DOHH2 (cell line): ENCODE data around the gene CLTCL1.

ENCODE experiments used
- H3F3A ChIP-seq: fragments of 200-600 bp; sonication (generic), shearing (Covaris generic); 2 replicates; pipeline ENCODE4 v1.6.0; 2016; ENCODE audit warnings: antibody characterized with exemption, mild to moderate bottlenecking; ENCODE audit not compliant: control insufficient read depth, insufficient read depth
- H3K27ac ChIP-seq: fragments of 200-600 bp; sonication (generic); 2 replicates; pipeline ENCODE4 v1.5.1; 2014; ENCODE audit warnings: low read depth, mild to moderate bottlenecking, low read length, moderate library complexity
- H3K27me3 ChIP-seq: fragments of 200-600 bp; sonication (generic); 2 replicates; pipeline ENCODE4 v1.6.1; 2014; ENCODE audit warnings: mild to moderate bottlenecking, low read length, mixed read lengths; ENCODE audit not compliant: control insufficient read depth
- H3K36me3 ChIP-seq: fragments of 200-600 bp; sonication (generic); 2 replicates; pipeline ENCODE4 v1.6.1; 2014; ENCODE audit warnings: mild to moderate bottlenecking, low read length, moderate library complexity, mixed read lengths; ENCODE audit not compliant: control insufficient read depth
- H3K4me1 ChIP-seq: fragments of 200-600 bp; sonication (generic); 2 replicates; pipeline ENCODE4 v1.6.1; 2014; ENCODE audit warnings: mild to moderate bottlenecking, low read length, mixed read lengths; ENCODE audit not compliant: control insufficient read depth
- H3K4me2 ChIP-seq: fragments of 200-600 bp; sonication (generic); 2 replicates; pipeline ENCODE4 v1.6.0; 2014; ENCODE audit warnings: mild to moderate bottlenecking, low read length, moderate library complexity
- H3K4me3 ChIP-seq: fragments of 200-600 bp; sonication (generic); 2 replicates; pipeline ENCODE4 v1.5.1; 2014; ENCODE audit warnings: mild to moderate bottlenecking, low read length, mixed read lengths
- H3K79me2 ChIP-seq: fragments of 200-600 bp; sonication (generic); 2 replicates; pipeline ENCODE4 v1.6.1; 2014; ENCODE audit warnings: mild to moderate bottlenecking, low read length, mixed read lengths; ENCODE audit not compliant: control insufficient read depth
- H3K9me2 ChIP-seq: fragments of 200-600 bp; sonication (generic); replicated peaks from 2 replicates; pipeline ENCODE4 v1.6.1; 2014; ENCODE audit warnings: mild to moderate bottlenecking, low read length, mixed read lengths; ENCODE audit not compliant: control insufficient read depth
- H3K9me3 ChIP-seq: fragments of 200-600 bp; sonication (generic); 2 replicates; pipeline ENCODE4 v1.6.1; 2014; ENCODE audit warnings: antibody characterized with exemption, low read length, mixed read lengths; ENCODE audit not compliant: control insufficient read depth, insufficient read depth
- H4K20me1 ChIP-seq: fragments of 200-600 bp; sonication (generic); 2 replicates; pipeline ENCODE4 v1.6.0; 2014; ENCODE audit warnings: low read depth, mild to moderate bottlenecking, antibody characterized with exemption, low read length, moderate library complexity; ENCODE audit not compliant: control insufficient read depth, insufficient read depth
- CTCF ChIP-seq: fragments of 200-600 bp; sonication (generic); IDR thresholded peaks from one replicate; pipeline ENCODE4 v1.5.1; 2014; ENCODE audit warnings: antibody characterized with exemption, mild to moderate bottlenecking, low read depth, low read length; ENCODE audit not compliant: poor library complexity, severe bottlenecking
- EZH2phosphoT487 ChIP-seq: fragments of 200-600 bp; sonication (generic); IDR thresholded peaks from 2 replicates; pipeline ENCODE4 v1.6.1; 2017; ENCODE audit warnings: borderline replicate concordance, mild to moderate bottlenecking, antibody characterized with exemption, low read length, moderate library complexity, mixed read lengths

The CLTCL1 gene

GRCh38 chr22:19143212-19143611 is 148.3 kb downstream of the CLTCL1 start:
- peak overlapping the region; percentile 100 for H3K4me3 ChIP-seq
- H3K4me2 ChIP-seq: peak overlapping the region; percentile 92
- H3K79me2 ChIP-seq: peaks cover 24% of the 10 kb centered on the region
- no peaks in the 10 kb centered on the region for H3K9me2 ChIP-seq
- H3F3A ChIP-seq: no peaks in the 10 kb centered on the region
- H3K36me3 ChIP-seq: peaks cover 46% of the 10 kb centered on the region
- H3K27ac ChIP-seq: no peak overlapping the region
- no peak for TF ChIP-seq EZH2phosphoT487
- TF ChIP-seq CTCF: no peak
- H3K9me3 ChIP-seq: no peaks in the 10 kb centered on the region
- no peaks in the 10 kb centered on the region for H4K20me1 ChIP-seq
- H3K4me1 ChIP-seq: peaks cover 12% of the 10 kb centered on the region
- no peaks in the 10 kb centered on the region for H3K27me3 ChIP-seq

- H3K79me2 ChIP-seq: peaks cover 24% of the 10 kb centered on the region
- no peak overlapping the region for H3K4me2 ChIP-seq
- TF ChIP-seq EZH2phosphoT487 (no peak), CTCF (no peak)
- H3K27me3 ChIP-seq: no peaks in the 10 kb centered on the region
- H3K36me3 ChIP-seq: peaks cover 52% of the 10 kb centered on the region
- no peaks in the 10 kb centered on the region for H3K9me2 ChIP-seq
- H3F3A ChIP-seq: no peaks in the 10 kb centered on the region
- no peaks in the 10 kb centered on the region for H3K9me3 ChIP-seq
- peaks cover 12% of the 10 kb centered on the region for H3K4me1 ChIP-seq
- H3K27ac ChIP-seq: no peak overlapping the region
- no peak overlapping the region for H3K4me3 ChIP-seq
- H4K20me1 ChIP-seq: no peaks in the 10 kb centered on the region
These were observed 149.1 kb downstream of the CLTCL1 start for GRCh38 chr22:19142394-19142793.

GRCh38 chr22:19139974-19140373 is 151.5 kb downstream of the CLTCL1 start:
- Histone ChIP-seq H3K27ac (no peak overlapping the region), H3K4me1 (peaks cover 11% of the 10 kb centered on the region), H4K20me1 (no peaks in the 10 kb centered on the region), H3K4me2 (no peak overlapping the region), H3K4me3 (no peak overlapping the region), H3K9me3 (no peaks in the 10 kb centered on the region), H3K9me2 (no peaks in the 10 kb centered on the region), H3K27me3 (no peaks in the 10 kb centered on the region), H3K36me3 (peaks cover 59% of the 10 kb centered on the region), H3F3A (no peaks in the 10 kb centered on the region), H3K79me2 (peaks cover 24% of the 10 kb centered on the region)
- no peak for TF ChIP-seq CTCF
- no peak for TF ChIP-seq EZH2phosphoT487

- Histone ChIP-seq H3K4me1 (peaks cover 9% of the 10 kb centered on the region), H4K20me1 (no peaks in the 10 kb centered on the region), H3K9me3 (no peaks in the 10 kb centered on the region), H3K79me2 (peaks cover 19% of the 10 kb centered on the region), H3K4me2 (no peak overlapping the region), H3K9me2 (no peaks in the 10 kb centered on the region), H3K36me3 (peaks cover 65% of the 10 kb centered on the region), H3K27ac (no peak overlapping the region), H3K4me3 (no peak overlapping the region), H3F3A (no peaks in the 10 kb centered on the region), H3K27me3 (no peaks in the 10 kb centered on the region)
- TF ChIP-seq CTCF (no peak), EZH2phosphoT487 (no peak)
These were observed 152.5 kb downstream of the CLTCL1 start for GRCh38 chr22:19139001-19139356.
